HepG2 (cell line): ENCODE data around the gene ATAD3A. TPM values are rescaled to one million over a fixed set of nuclear protein-coding genes. Genes with fewer than 3 reads are reported as not detected.
A peak's percentile ranks its signal among the peaks of the same experiment; 100 is the strongest.

Source experiments
- BCL6 ChIP-seq: IDR thresholded peaks from 2 replicates; pipeline ENCODE4 v1.6.1; 2016; ENCODE audit warnings: missing genetic modification reagents, missing compliant biosample characterization
- DR1 ChIP-seq: sonication (generic); formaldehyde crosslinking; IDR thresholded peaks from 2 replicates; pipeline ENCODE4 v1.8.0; 2021; ENCODE audit warnings: mild to moderate bottlenecking, missing genetic modification reagents, inconsistent platforms
- EED ChIP-seq: sonication (generic); formaldehyde crosslinking; IDR thresholded peaks from 2 replicates; pipeline ENCODE4 v1.5.0; 2020; ENCODE audit warnings: mild to moderate bottlenecking, missing genetic modification reagents
- HDAC6 ChIP-seq: fragments of 200-600 bp; sonication (generic); IDR thresholded peaks from 2 replicates; pipeline ENCODE4 v1.7.0; 2017; ENCODE audit warnings: mild to moderate bottlenecking, antibody characterized with exemption, low read length, low read depth
- HNRNPL ChIP-seq: fragments of 200-400 bp; formaldehyde crosslinking; IDR thresholded peaks from 2 replicates; pipeline ENCODE4 v1.6.1; 2017; ENCODE audit warnings: mild to moderate bottlenecking, low read depth, low read length
- IRF1 ChIP-seq: sonication (generic); formaldehyde crosslinking; IDR thresholded peaks from 2 replicates; pipeline ENCODE4 v1.4.0; 2020; ENCODE audit warnings: low read depth, mild to moderate bottlenecking, missing genetic modification reagents
- MEIS2 ChIP-seq: sonication (generic); formaldehyde crosslinking; IDR thresholded peaks from 2 replicates; pipeline ENCODE4 v1.9.0; 2021; ENCODE audit warnings: mild to moderate bottlenecking, missing genetic modification reagents
- PCBP1 ChIP-seq: fragments of 200-400 bp; formaldehyde crosslinking; IDR thresholded peaks from 2 replicates; pipeline ENCODE4 v1.6.1; 2017; ENCODE audit warnings: mild to moderate bottlenecking, low read depth, low read length, borderline replicate concordance
- PHF8 ChIP-seq: sonication (generic); formaldehyde crosslinking; IDR thresholded peaks from 2 replicates; pipeline ENCODE4 v1.5.0; 2020; ENCODE audit warnings: missing genetic modification reagents
- REPIN1 ChIP-seq: sonication (generic); formaldehyde crosslinking; IDR thresholded peaks from 2 replicates; pipeline ENCODE4 v1.8.0; 2022; ENCODE audit warnings: missing genetic modification reagents, low read depth, mild to moderate bottlenecking, borderline replicate concordance
- TFDP1 ChIP-seq: IDR thresholded peaks from 2 replicates; pipeline ENCODE4 v1.6.1; 2016; ENCODE audit warnings: missing compliant biosample characterization, missing genetic modification reagents, borderline replicate concordance
- ZBTB20 ChIP-seq: sonication (generic); formaldehyde crosslinking; IDR thresholded peaks from 2 replicates; pipeline ENCODE4 v1.8.1; 2023; ENCODE audit warnings: missing genetic modification reagents, low read depth, mild to moderate bottlenecking, borderline replicate concordance
- ZC3H4 ChIP-seq: sonication (generic); formaldehyde crosslinking; IDR thresholded peaks from 2 replicates; pipeline ENCODE4 v1.4.0; 2020; ENCODE audit warnings: missing genetic modification reagents, borderline replicate concordance
- ZFP41 ChIP-seq: sonication (generic); formaldehyde crosslinking; IDR thresholded peaks from 2 replicates; pipeline ENCODE4 v1.4.0; 2020; ENCODE audit warnings: mild to moderate bottlenecking, missing genetic modification reagents, borderline replicate concordance
- ZNF18 ChIP-seq: sonication (generic); formaldehyde crosslinking; IDR thresholded peaks from 2 replicates; pipeline ENCODE4 v1.8.0; 2022; ENCODE audit warnings: mild to moderate bottlenecking, missing genetic modification reagents; ENCODE audit not compliant: insufficient replicate concordance
- ZNF225 ChIP-seq: sonication (generic); formaldehyde crosslinking; IDR thresholded peaks from 2 replicates; pipeline ENCODE4 v1.4.0; 2020; ENCODE audit warnings: mild to moderate bottlenecking, missing genetic modification reagents
- ZNF235 ChIP-seq: sonication (generic); formaldehyde crosslinking; IDR thresholded peaks from 2 replicates; pipeline ENCODE4 v1.8.1; 2023; ENCODE audit warnings: mild to moderate bottlenecking, missing genetic modification reagents, borderline replicate concordance
- ZNF451 ChIP-seq: sonication (generic); formaldehyde crosslinking; IDR thresholded peaks from 2 replicates; pipeline ENCODE4 v1.5.0; 2020; ENCODE audit warnings: mild to moderate bottlenecking, missing genetic modification reagents
- ZNF546 ChIP-seq: sonication (generic); formaldehyde crosslinking; conservative IDR thresholded peaks from 2 replicates; pipeline ENCODE4 v1.8.1; 2023; ENCODE audit warnings: mild to moderate bottlenecking, missing genetic modification reagents
- ZNF598 ChIP-seq: sonication (generic); formaldehyde crosslinking; IDR thresholded peaks from 2 replicates; pipeline ENCODE4 v1.5.1; 2020; ENCODE audit warnings: mild to moderate bottlenecking, missing genetic modification reagents, borderline replicate concordance
- ZNF629 ChIP-seq: sonication (generic); formaldehyde crosslinking; conservative IDR thresholded peaks from 2 replicates; pipeline ENCODE4 v1.5.0; 2020; ENCODE audit warnings: missing genetic modification reagents
- ZNF75D ChIP-seq: sonication (generic); formaldehyde crosslinking; IDR thresholded peaks from 2 replicates; pipeline ENCODE4 v1.8.1; 2023; ENCODE audit warnings: missing genetic modification reagents, mild to moderate bottlenecking, borderline replicate concordance
- ZNF761 ChIP-seq: sonication (generic); formaldehyde crosslinking; conservative IDR thresholded peaks from 2 replicates; pipeline ENCODE4 v1.4.0; 2020; ENCODE audit warnings: mild to moderate bottlenecking, missing genetic modification reagents
- ZNF766 ChIP-seq: sonication (generic); formaldehyde crosslinking; IDR thresholded peaks from 2 replicates; pipeline ENCODE4 v1.5.0; 2020; ENCODE audit warnings: missing genetic modification reagents, borderline replicate concordance
- ZNF780A ChIP-seq: sonication (generic); formaldehyde crosslinking; IDR thresholded peaks from 2 replicates; pipeline ENCODE4 v1.8.0; 2022; ENCODE audit warnings: mild to moderate bottlenecking, missing genetic modification reagents, moderate library complexity
- polyA plus RNA-seq, 8 experiments: library from polyadenylated mRNA; depleted of rRNA in 3 of 8; stranded (reverse) in 7 of 8; unstranded in 1 of 8; fragments of >200 nt; fragmentation: Illumina TruSeq in 4 of 8; extraction: Trizol in 4 of 8; gene quantifications; 2 replicates each; pipeline versions ENCODE4 v1.2.1 to v1.2.3, GENCODE V29; 2011 to 2016; ENCODE audit warnings: low read depth in 4 of 8, missing spikeins in 1 of 8, mixed read lengths in 1 of 8; ENCODE audit not compliant: insufficient read depth in 1 of 8
- total RNA-seq, 5 experiments: library from RNA; depleted of rRNA; stranded (reverse); fragments of >200 nt; fragmentation: Illumina TruSeq; extraction: Trizol; gene quantifications; 2 replicates each; pipeline ENCODE4 v1.2.3, GENCODE V29; 2016; ENCODE audit warnings: low read depth in 1 of 5

ATAD3A gene
- total and polyA plus RNA-seq, 2 of the 13 experiments (the other 11 are each of a cell fraction or from before 2014, with no cell fraction given), result 10.6 to 49.0 TPM

- no peak for TF ChIP-seq ZNF780A (CRISPR knock-in tag)
- TF ChIP-seq ZNF629 (CRISPR knock-in tag), result no peak
- no peak; the same call in 1 of the 2 replicates for TF ChIP-seq ZNF235 (CRISPR knock-in tag)
- TF ChIP-seq ZNF451 (CRISPR knock-in tag), result peak; percentile 65; the same call in 1 of the 2 replicates
- TF ChIP-seq TFDP1 (CRISPR knock-in tag), result no peak; the same call in 1 of the 2 replicates
- TF ChIP-seq ZBTB20 (CRISPR knock-in tag), result no peak
- no peak for TF ChIP-seq ZC3H4 (CRISPR knock-in tag)
- no peak for TF ChIP-seq IRF1 (CRISPR knock-in tag)
- no peak for TF ChIP-seq EED (CRISPR knock-in tag)
- no peak for TF ChIP-seq ZNF18 (CRISPR knock-in tag)
- peak; percentile 72 for TF ChIP-seq PHF8
- no peak for TF ChIP-seq ZNF225
- TF ChIP-seq ZNF766 (CRISPR knock-in tag), result no peak
- no peak for TF ChIP-seq BCL6 (CRISPR knock-in tag)
- no peak for TF ChIP-seq HNRNPL
- no peak for TF ChIP-seq ZNF761 (CRISPR knock-in tag)
- no peak for TF ChIP-seq HDAC6
- TF ChIP-seq PCBP1, result no peak
- TF ChIP-seq REPIN1 (CRISPR knock-in tag), result peak; percentile 0; the same call in 1 of the 2 replicates
- TF ChIP-seq ZNF598 (CRISPR knock-in tag), result no peak
- no peak for TF ChIP-seq ZNF75D (CRISPR knock-in tag)
- TF ChIP-seq ZFP41 (CRISPR knock-in tag), result no peak; the same call in 1 of the 2 replicates
- no peak for TF ChIP-seq MEIS2
- TF ChIP-seq ZNF546 (CRISPR knock-in tag), result no peak
- no peak; the same call in 1 of the 2 replicates for TF ChIP-seq DR1 (CRISPR knock-in tag)
Observed at GRCh38 chr1:1573843-1574720, 62.1 kb downstream of the ATAD3A start (continued).
